ENCODE measurements around the gene CPLANE2. TPM values are rescaled to one million over a fixed set of nuclear protein-coding genes. Genes with fewer than 3 reads are reported as not detected.

Gene CPLANE2
- total and polyA plus RNA-seq, 10 donors: 2.1 to 7.6 (median 5.3) TPM

- TF ChIP-seq POLR2AphosphoS5 (IDR thresholded peaks at IDR 0.05): no peak
- TF ChIP-seq POLR2A (IDR thresholded peaks at IDR 0.05): no peak
- no peak for TF ChIP-seq CTCF (IDR thresholded peaks at IDR 0.05 in 8 of 11, conservative IDR thresholded peaks at IDR 0.05 in 3 of 11)
- intact Hi-C loops (cut with DNase I; ENCODE audit: low total_unique reads): no loop called here
- Histone ChIP-seq H3K27me3 (replicated peaks in 1 of 7) (no peaks in the 10 kb centered on the region), H3K27ac (no peak overlapping the region), H3K4me3 (no peak overlapping the region), H3K36me3 (peaks cover 0 to 40% (median 1%) of the 10 kb centered on the region in 6 donors), H3K9me3 (no peaks in the 10 kb centered on the region), H3K4me1 (peaks cover 0 to 23% (median 6%) of the 10 kb centered on the region in 6 donors)
- WGBS, 5 donors: 85 to 92% (median 88%) methylated on average over 6 of the region's 6 CpGs
- DNase-seq: no peak
Observed at GRCh38 chr1:16276302-16277030, 39.5 kb upstream of the CPLANE2 start.

- TF ChIP-seq POLR2AphosphoS5 (IDR thresholded peaks at IDR 0.05) (no peak), CTCF (IDR thresholded peaks at IDR 0.05 in 8 of 11, conservative IDR thresholded peaks at IDR 0.05 in 3 of 11) (no peak), POLR2A (IDR thresholded peaks at IDR 0.05) (no peak)
- Histone ChIP-seq H3K36me3 (peaks cover 0 to 37% (median 1%) of the 10 kb centered on the region in 6 donors), H3K9me3 (no peaks in the 10 kb centered on the region), H3K27me3 (replicated peaks in 1 of 7) (no peaks in the 10 kb centered on the region), H3K27ac (no peak overlapping the region), H3K4me1 (peaks cover 0 to 21% (median 6%) of the 10 kb centered on the region in 6 donors), H3K4me3 (no peak overlapping the region)
- intact Hi-C loops (cut with DNase I; ENCODE audit: low total_unique reads): no loop called here
- 92 to 97% (median 94%) methylated on average over 7 of the region's 7 CpGs for WGBS, 5 donors
- no peak for DNase-seq
Observed at GRCh38 chr1:16275591-16275990, 38.6 kb upstream of the CPLANE2 start.

GRCh38 chr1:16267690-16268180 is 30.8 kb upstream of the CPLANE2 start:
- no peak for TF ChIP-seq POLR2AphosphoS5 (IDR thresholded peaks at IDR 0.05)
- no peak for TF ChIP-seq POLR2A (IDR thresholded peaks at IDR 0.05)
- no peak for TF ChIP-seq CTCF (IDR thresholded peaks at IDR 0.05 in 8 of 11, conservative IDR thresholded peaks at IDR 0.05 in 3 of 11)
- no peak for DNase-seq
- no peak overlapping the region for H3K27ac ChIP-seq
- H3K4me3 ChIP-seq: no peak overlapping the region
- H3K9me3 ChIP-seq: no peaks in the 10 kb centered on the region
- peaks cover 0 to 34% (median 15%) of the 10 kb centered on the region in 6 donors for H3K4me1 ChIP-seq
- H3K36me3 ChIP-seq: peaks cover 0 to 13% (median 0%) of the 10 kb centered on the region in 6 donors
- no peaks in the 10 kb centered on the region for H3K27me3 ChIP-seq (replicated peaks in 1 of 7)
- intact Hi-C loops (cut with DNase I; ENCODE audit: low total_unique reads): no loop called here

GRCh38 chr1:16266411-16267118 is 29.6 kb upstream of the CPLANE2 start:
- H3K27me3 ChIP-seq (replicated peaks in 1 of 7): no peaks in the 10 kb centered on the region
- DNase-seq: no peak
- TF ChIP-seq POLR2A (IDR thresholded peaks at IDR 0.05) (no peak), POLR2AphosphoS5 (IDR thresholded peaks at IDR 0.05) (no peak), CTCF (IDR thresholded peaks at IDR 0.05 in 8 of 11, conservative IDR thresholded peaks at IDR 0.05 in 3 of 11) (no peak)
- WGBS, 5 donors: 80 to 96% (median 86%) methylated on average over 4 of the region's 4 CpGs
- H3K4me1 ChIP-seq: peaks cover 0 to 34% (median 15%) of the 10 kb centered on the region in 6 donors
- no peaks in the 10 kb centered on the region for H3K9me3 ChIP-seq
- H3K4me3 ChIP-seq: no peak overlapping the region
- H3K27ac ChIP-seq: no peak overlapping the region
- H3K36me3 ChIP-seq: peaks cover 0 to 12% (median 0%) of the 10 kb centered on the region in 6 donors
- intact Hi-C loops (cut with DNase I; ENCODE audit: low total_unique reads): no loop called here

Data from spleen (tissue), 11 donors.